HepG2 (cell line): ENCODE data around the gene TXNDC11. TPM values are rescaled to one million over a fixed set of nuclear protein-coding genes. Genes with fewer than 3 reads are reported as not detected.
A peak's percentile ranks its signal among the peaks of the same experiment; 100 is the strongest.

Experiments
- ATAC-seq: fragments of 200-7000 bp; cut with Tn5 transposase; 3 replicates; pipeline ENCODE4 v1.9.1; 2020; ENCODE audit warnings: mild to moderate bottlenecking, moderate library complexity
- BruUV-seq: library from RNA; stranded (reverse); fragments of 400-500 nt; replicated peaks from 2 replicates; lab custom pipeline; 2021; lab: Mats Ljungman, UMichigan
- CTCF ChIA-PET: fragments of 300-600 bp; formaldehyde crosslinking; extraction: SDS; loops from one replicate; lab custom pipeline; 2021; ENCODE audit warnings: low total read pairs, inconsistent platforms, low intra/inter-chr PET ratio; lab: Yijun Ruan, JAX
- POLR2A ChIA-PET: fragments of 350-600 bp; sonication (Branson Sonifier 250); formaldehyde crosslinking; loops from one replicate; lab custom pipeline; 2020; ENCODE audit warnings: antibody characterized with exemption, inconsistent platforms; lab: Yijun Ruan, JAX
- DNase-seq: peaks from one replicate; pipeline ENCODE4 v3.0.0-alpha.2; 2015; ENCODE audit warnings: low spot score
- FAIRE-seq: peaks from 3 replicates; lab custom pipeline; 2011; peaks lifted over from hg19 to GRCh38; lab: Jason Lieb, UNC
- H2AFZ ChIP-seq: one replicate; pipeline ENCODE4 v1.6.1; 2011; ENCODE audit warnings: low read length, inconsistent platforms
- H3K27ac ChIP-seq: fragments of 300-600 bp; 3 replicates; pipeline ENCODE4 v1.8.0; 2011; ENCODE audit warnings: mixed run types, mild to moderate bottlenecking, mixed read lengths, low read length, inconsistent platforms; ENCODE audit not compliant: insufficient read depth; ENCODE audit errors: extremely low read length
- H3K27me3 ChIP-seq, 2 experiments: fragments of 200-600 bp in 1 of 2; 2 replicates in 1 of 2; 3 replicates in 1 of 2; pipeline versions ENCODE4 v1.6.0 to v1.8.0; 2011; ENCODE audit warnings: low read length in 2 of 2, mild to moderate bottlenecking in 2 of 2, moderate library complexity in 2 of 2, inconsistent platforms in 1 of 2; ENCODE audit not compliant: insufficient read depth in 2 of 2, control insufficient read depth in 1 of 2
- H3K36me3 ChIP-seq, 2 experiments: fragments of 200-600 bp in 1 of 2; replicated peaks in 1 of 2; 2 replicates in 1 of 2; 3 replicates in 1 of 2; pipeline versions ENCODE4 v1.5.1 to v1.8.0; 2011; ENCODE audit warnings: low read length in 2 of 2, inconsistent platforms in 1 of 2; ENCODE audit not compliant: insufficient read depth in 2 of 2, control insufficient read depth in 1 of 2
- H3K4me1 ChIP-seq: 2 replicates; pipeline ENCODE4 v1.5.1; 2012; ENCODE audit warnings: low read length, inconsistent platforms; ENCODE audit not compliant: insufficient read depth
- H3K4me2 ChIP-seq: 2 replicates; pipeline ENCODE4 v1.6.0; 2011; ENCODE audit warnings: low read depth, low read length, inconsistent platforms
- H3K4me3 ChIP-seq, 3 experiments: fragments of 200-600 bp in 1 of 3; sonication (generic), shearing (Covaris generic) in 1 of 3; replicated peaks in 1 of 3; 2 replicates each; pipeline ENCODE4 v1.5.1; 2011 to 2016; ENCODE audit warnings: low read length in 3 of 3, inconsistent platforms in 2 of 3, low read depth in 2 of 3, mild to moderate bottlenecking in 2 of 3, control low read depth in 1 of 3, mixed read lengths in 1 of 3; ENCODE audit not compliant: insufficient read depth in 1 of 3
- H3K79me2 ChIP-seq: one replicate; pipeline ENCODE4 v1.6.1; 2011; ENCODE audit warnings: low read length, inconsistent platforms; ENCODE audit not compliant: insufficient read depth
- H3K9ac ChIP-seq: 2 replicates; pipeline ENCODE4 v1.6.0; 2011; ENCODE audit warnings: mild to moderate bottlenecking, low read depth, low read length, inconsistent platforms; ENCODE audit not compliant: insufficient read depth
- H3K9me3 ChIP-seq: 2 replicates; pipeline ENCODE4 v1.5.1; 2012; ENCODE audit warnings: mild to moderate bottlenecking, low read length
- H4K20me1 ChIP-seq: 2 replicates; pipeline ENCODE4 v1.6.0; 2011; ENCODE audit warnings: inconsistent platforms, mild to moderate bottlenecking, low read length, moderate library complexity; ENCODE audit not compliant: insufficient read depth
- ARID3A ChIP-seq: IDR thresholded peaks from 2 replicates; pipeline ENCODE4 v1.6.1; 2012; ENCODE audit warnings: low read depth, low read length, improper control_type of control experiment
- ATF2 ChIP-seq: sonication (generic); formaldehyde crosslinking; IDR thresholded peaks from 2 replicates; pipeline ENCODE4 v1.4.0; 2020; ENCODE audit warnings: missing genetic modification reagents
- ATF4 ChIP-seq, 2 experiments: fragments of 450-650 bp in 1 of 2; sonication (generic) in 1 of 2; formaldehyde crosslinking; IDR thresholded peaks; 2 replicates each; pipeline versions ENCODE4 v1.5.0 to v1.8.0; 2020 to 2022; ENCODE audit warnings: mild to moderate bottlenecking in 1 of 2, missing genetic modification reagents in 1 of 2
- ATM ChIP-seq: fragments of 450-650 bp; IDR thresholded peaks from 2 replicates; pipeline ENCODE4 v1.7.1; 2017; ENCODE audit warnings: mild to moderate bottlenecking, borderline replicate concordance
- BCL6 ChIP-seq: IDR thresholded peaks from 2 replicates; pipeline ENCODE4 v1.6.1; 2016; ENCODE audit warnings: missing genetic modification reagents, missing compliant biosample characterization
- BORCS8-MEF2B ChIP-seq: sonication (generic); formaldehyde crosslinking; IDR thresholded peaks from 2 replicates; pipeline ENCODE4 v1.8.0; 2022; ENCODE audit warnings: mild to moderate bottlenecking, missing genetic modification reagents
- CHCHD3 ChIP-seq: sonication (generic); formaldehyde crosslinking; IDR thresholded peaks from 2 replicates; pipeline ENCODE4 v1.8.0; 2022; ENCODE audit warnings: mild to moderate bottlenecking, missing genetic modification reagents, moderate library complexity
- DPF2 ChIP-seq: sonication (generic); formaldehyde crosslinking; IDR thresholded peaks from 2 replicates; pipeline ENCODE4 v1.4.0; 2020; ENCODE audit warnings: mild to moderate bottlenecking, low read depth, missing genetic modification reagents, borderline replicate concordance
- NBN ChIP-seq: fragments of 450-650 bp; conservative IDR thresholded peaks from 2 replicates; pipeline ENCODE4 v1.6.1; 2017
- SMAD9 ChIP-seq: sonication (generic); formaldehyde crosslinking; IDR thresholded peaks from 2 replicates; pipeline ENCODE4 v1.5.1; 2020; ENCODE audit warnings: mild to moderate bottlenecking, missing genetic modification reagents
- SP2 ChIP-seq: sonication (generic); formaldehyde crosslinking; IDR thresholded peaks from 2 replicates; pipeline ENCODE4 v1.5.1; 2020; ENCODE audit warnings: mild to moderate bottlenecking, missing genetic modification reagents
- TFE3 ChIP-seq: IDR thresholded peaks from 2 replicates; pipeline ENCODE4 v1.6.1; 2016
- ZNF143 ChIP-seq: sonication (generic); formaldehyde crosslinking; IDR thresholded peaks from 2 replicates; pipeline ENCODE4 v1.4.0; 2020; ENCODE audit warnings: missing genetic modification reagents
- ZNF615 ChIP-seq: sonication (generic); formaldehyde crosslinking; IDR thresholded peaks from 2 replicates; pipeline ENCODE4 v1.5.0; 2020; ENCODE audit warnings: mild to moderate bottlenecking, missing genetic modification reagents, borderline replicate concordance
- WGBS: methylation state at CpG from one replicate; pipeline ENCODE4 v1.1.6; 2017; ENCODE audit warnings: low lambda C conversion rate; 5-methylcytosine and 5-hydroxymethylcytosine counted together
- in situ Hi-C: cut with HindIII; loops from 2 replicates; pipeline ENCODE4 v1.10.0; 2017; ENCODE audit warnings: low pct_unique_long_range_greater_than_20kb; ENCODE audit not compliant: extremely low pct_ligation_motif_present
- intact Hi-C: fragments of 100-400 bp; cut with micrococcal nuclease; formaldehyde crosslinking; loops from one replicate; pipeline ENCODE4 v1.10.0; 2022; ENCODE audit not compliant: unreplicated experiment
- polyA plus RNA-seq, 8 experiments: library from polyadenylated mRNA; depleted of rRNA in 3 of 8; stranded (reverse) in 7 of 8; unstranded in 1 of 8; fragments of >200 nt; fragmentation: Illumina TruSeq in 4 of 8; extraction: Trizol in 4 of 8; gene quantifications; 2 replicates each; pipeline versions ENCODE4 v1.2.1 to v1.2.3, GENCODE V29; 2011 to 2016; ENCODE audit warnings: low read depth in 4 of 8, missing spikeins in 1 of 8, mixed read lengths in 1 of 8; ENCODE audit not compliant: insufficient read depth in 1 of 8
- total RNA-seq, 5 experiments: library from RNA; depleted of rRNA; stranded (reverse); fragments of >200 nt; fragmentation: Illumina TruSeq; extraction: Trizol; gene quantifications; 2 replicates each; pipeline ENCODE4 v1.2.3, GENCODE V29; 2016; ENCODE audit warnings: low read depth in 1 of 5

Gene TXNDC11
- total and polyA plus RNA-seq, 2 of the 13 experiments (the other 11 are each of a cell fraction or from before 2014, with no cell fraction given): 74.9 to 123 TPM

GRCh38 chr16:11642765-11643116 is 99.9 kb downstream of the TXNDC11 start (continued):
- TF ChIP-seq SMAD9 (CRISPR knock-in tag) (no peak), ARID3A (no peak), CHCHD3 (no peak), NBN (no peak), SP2 (no peak), ATF4 (CRISPR knock-in tag; IDR thresholded peaks at IDR 0.05) (no peak)

- Histone ChIP-seq H4K20me1 (no peaks in the 10 kb centered on the region), H2AFZ (no peak overlapping the region), H3K79me2 (no peaks in the 10 kb centered on the region), H3K4me2 (peak overlapping the region; percentile 87), H3K9me3 (no peaks in the 10 kb centered on the region), H3K4me1 (peaks cover 32% of the 10 kb centered on the region), H3K4me3 (peak overlapping the region in 1 of 3 experiments; percentile 63; a peak in 2 of 6 replicates), H3K27ac (peak overlapping the region; percentile 0), H3K27me3 (peaks cover 0 to 1% of the 10 kb centered on the region in 2 experiments; a peak in 1 of 5 replicates), H3K9ac (peak overlapping the region; percentile 21), H3K36me3 (no peaks in the 10 kb centered on the region)
- DNase-seq (peak; percentile 77), ATAC-seq (peak; percentile 68), FAIRE-seq (no peak)
- BruUV-seq: no TSS peak
- 12% methylated on average over 20 of the region's 20 CpGs for WGBS
- intact Hi-C loops: loop anchor here (1.0 to 2.0 kb wide), 4 partner anchors 56 to 244 kb away; no protein-coding TSS in a partner anchor
- in situ Hi-C loops: loop anchor here (5.0 kb wide), 2 partner anchors 109 to 234 kb away; no protein-coding TSS in a partner anchor
- ChIA-PET POLR2A (interaction anchor here (0.6 to 2.0 kb wide), 14 partner anchors 10 to 385 kb away, joined by 3 to 8 read pairs (median 4); partner anchors contain the start of genes SOCS1, TXNDC11 and ZC3H7A), CTCF (interaction anchor here (0.5 to 3.5 kb wide), 7 partner anchors 35 to 670 kb away, joined by 3 to 68 read pairs (median 3); no protein-coding TSS in a partner anchor)
- 0 out of 2 replicates have a peak, but pooled peaks have one; percentile 13 for TF ChIP-seq TFE3 (CRISPR knock-in tag)
- no peak for TF ChIP-seq ATM
- peak; percentile 19; the same call in 1 of the 2 replicates for TF ChIP-seq ATF2 (CRISPR knock-in tag)
- TF ChIP-seq ZNF615 (CRISPR knock-in tag): 0 out of 2 replicates have a peak, but pooled peaks have one; percentile 58
- no peak for TF ChIP-seq BCL6
- TF ChIP-seq BORCS8-MEF2B (CRISPR knock-in tag): no peak
- no peak for TF ChIP-seq DPF2
- no peak for TF ChIP-seq ZNF143 (CRISPR knock-in tag)
These were observed 101.5 kb downstream of the TXNDC11 start for GRCh38 chr16:11640987-11641817.
